GM21786 (cell line): Measurements from ENCODE around the gene ITSN2.
"Not testable (repeated sequence)": the region's sequence is repeated elsewhere in the genome, so short reads cannot be mapped to it uniquely, and the experiment has no call there.

Source experiments
- ATAC-seq: cut with Tn5 transposase; IDR thresholded peaks from one replicate; pipeline ENCODE4 v1.9.1; 2021; ENCODE audit not compliant: unreplicated experiment

The ITSN2 gene

DNA sequence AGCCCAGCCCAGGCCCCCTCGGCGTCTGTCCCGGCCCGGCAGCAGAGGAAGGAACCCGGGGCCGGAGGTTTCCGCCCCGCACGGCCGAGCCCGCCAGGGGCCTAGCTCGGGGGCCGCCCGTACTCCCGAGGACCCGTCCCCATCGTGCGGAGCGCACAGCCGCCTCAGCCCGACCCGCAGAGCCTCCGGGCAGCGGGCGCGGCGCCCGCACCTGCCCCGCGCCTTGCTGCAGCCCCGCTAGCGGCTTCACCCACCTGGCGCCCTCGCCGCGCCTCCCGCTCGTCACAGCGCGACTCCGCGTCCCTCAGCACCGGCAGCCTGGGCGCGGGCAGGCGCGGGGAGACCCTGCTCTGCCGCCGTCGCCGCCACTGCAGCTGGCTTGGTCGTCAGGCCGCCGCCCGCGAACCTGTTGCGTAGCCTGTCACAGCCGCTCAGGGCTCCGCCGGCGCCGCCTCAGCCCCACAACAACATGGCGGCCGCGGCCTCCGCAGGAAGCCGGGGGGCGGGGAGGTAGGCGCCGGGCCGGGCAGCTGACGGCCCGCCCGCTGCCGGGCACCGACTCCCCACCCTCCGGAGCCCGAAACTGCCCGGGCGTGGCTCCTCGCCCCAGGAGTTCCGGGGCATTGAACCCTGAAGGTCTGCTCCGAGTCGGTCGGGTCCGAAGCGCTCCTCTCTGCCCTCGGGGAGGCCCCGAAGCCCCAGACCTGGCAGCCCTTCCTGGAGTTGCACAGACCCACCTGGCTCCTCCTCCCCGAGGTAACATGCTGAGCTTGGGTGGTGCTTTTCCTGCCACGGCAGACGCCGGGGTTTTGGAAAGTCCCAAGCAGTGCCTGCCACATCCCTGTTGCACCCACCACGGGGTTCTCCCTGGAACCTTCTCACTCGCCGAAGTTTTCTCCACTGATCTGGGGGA lies at the start of gene ITSN2:
TSS of gene ITSN2 (minus strand) at position 487 of the 913 bp plus-strand sequence. CDS start 32,454 bp downstream, outside the sequence.
- peak; percentile 72 for ATAC-seq

GRCh38 chr2:24409171-24409570 lies 48.8 kb upstream of the ITSN2 start:
- ATAC-seq, result no peak

- ATAC-seq, result not testable (repeated sequence)
Measured at GRCh38 chr2:24408704-24409103, 48.4 kb upstream of the ITSN2 start.

- no peak for ATAC-seq
Measured at GRCh38 chr2:24404491-24404921, 44.2 kb upstream of the ITSN2 start.

DNA sequence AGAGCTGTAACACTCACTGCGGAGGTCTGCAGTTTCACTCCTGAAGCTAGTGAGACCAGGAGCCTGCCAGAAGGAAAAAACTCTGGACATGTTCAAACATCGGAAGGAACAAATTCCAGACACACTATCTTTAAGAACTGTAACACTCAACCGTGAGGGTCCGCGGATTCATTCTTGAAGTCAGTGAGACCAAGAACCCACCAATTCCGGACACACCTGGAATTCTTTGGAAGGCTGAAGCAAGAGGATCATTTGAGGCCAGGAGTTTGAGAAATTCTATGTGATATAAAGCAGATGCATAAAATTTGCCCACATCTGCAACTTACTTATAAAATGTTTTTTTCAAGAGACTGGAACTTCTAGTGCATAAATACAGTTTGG lies 43.5 kb upstream of the ITSN2 start:
- ATAC-seq, result no peak

- no peak for ATAC-seq
Measured at GRCh38 chr2:24403168-24403831, 43.0 kb upstream of the ITSN2 start.

DNA sequence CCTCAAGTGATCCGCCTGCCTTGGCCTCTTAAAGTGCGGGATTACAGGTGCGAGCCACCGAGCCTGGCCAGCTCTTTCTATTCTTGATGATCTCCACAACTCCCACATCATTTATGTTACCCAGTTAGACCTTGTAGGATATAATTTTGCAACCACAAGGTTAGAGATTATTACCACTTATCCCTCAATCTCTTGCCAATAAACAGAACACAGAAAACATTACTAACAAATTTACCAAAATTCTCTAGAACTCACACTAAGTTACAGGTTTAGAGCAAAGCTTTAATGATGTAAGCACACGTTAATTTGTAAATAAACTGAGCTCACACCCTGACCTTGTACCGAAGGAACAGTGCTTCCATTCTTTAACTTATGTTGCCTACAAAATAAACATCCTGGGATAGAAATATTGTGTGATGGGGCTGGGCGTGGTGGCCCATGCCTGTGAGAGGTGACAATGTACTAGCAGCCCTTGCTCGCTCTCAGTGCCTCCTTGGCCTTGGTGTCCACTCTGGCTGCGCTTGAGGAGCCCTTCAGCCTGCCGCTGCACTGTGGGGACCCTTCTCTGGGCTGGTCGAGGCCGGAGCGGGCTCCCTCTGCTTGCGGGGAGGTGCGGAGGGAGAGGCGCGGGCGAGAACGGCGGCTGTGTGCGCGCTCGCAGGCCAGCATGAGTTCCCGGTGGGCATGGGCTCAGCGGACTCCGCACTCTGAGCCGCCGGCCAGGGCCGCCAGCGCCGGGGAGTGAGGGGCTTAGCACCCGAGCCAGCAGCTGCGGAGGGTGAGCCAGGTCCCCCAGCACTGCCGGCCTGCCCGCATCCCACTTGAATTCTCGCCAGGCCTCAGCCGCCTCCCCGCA lies 42.1 kb upstream of the ITSN2 start:
- no peak for ATAC-seq

GRCh38 chr2:24400207-24400907 lies 40.0 kb upstream of the ITSN2 start:
- no peak for ATAC-seq

- no peak for ATAC-seq
Measured at GRCh38 chr2:24399434-24400206, 39.3 kb upstream of the ITSN2 start.

DNA sequence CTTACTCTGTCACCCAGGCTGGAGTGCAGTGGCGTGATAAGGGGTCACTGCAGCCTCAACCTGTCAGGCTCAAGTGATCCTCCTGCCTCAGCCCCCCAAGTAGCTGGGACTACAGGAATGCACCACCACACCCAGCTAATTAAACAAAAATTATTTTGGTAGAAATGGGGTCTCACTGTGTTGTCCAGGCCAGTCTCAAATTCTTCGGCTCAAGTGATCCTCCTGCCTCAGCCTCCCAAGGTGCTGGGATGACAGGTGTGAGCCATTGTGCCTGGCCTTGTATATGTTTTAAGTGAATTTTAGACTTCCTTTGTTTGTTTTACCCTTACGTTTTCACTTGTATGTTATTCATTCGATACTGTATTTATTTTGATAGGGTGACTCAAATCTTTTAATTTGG lies 34.7 kb upstream of the ITSN2 start:
- ATAC-seq, result no peak

- no peak for ATAC-seq
Measured at GRCh38 chr2:24392542-24393059, 32.3 kb upstream of the ITSN2 start.

GRCh38 chr2:24385366-24385765 lies 25.0 kb upstream of the ITSN2 start:
- ATAC-seq, result no peak

DNA sequence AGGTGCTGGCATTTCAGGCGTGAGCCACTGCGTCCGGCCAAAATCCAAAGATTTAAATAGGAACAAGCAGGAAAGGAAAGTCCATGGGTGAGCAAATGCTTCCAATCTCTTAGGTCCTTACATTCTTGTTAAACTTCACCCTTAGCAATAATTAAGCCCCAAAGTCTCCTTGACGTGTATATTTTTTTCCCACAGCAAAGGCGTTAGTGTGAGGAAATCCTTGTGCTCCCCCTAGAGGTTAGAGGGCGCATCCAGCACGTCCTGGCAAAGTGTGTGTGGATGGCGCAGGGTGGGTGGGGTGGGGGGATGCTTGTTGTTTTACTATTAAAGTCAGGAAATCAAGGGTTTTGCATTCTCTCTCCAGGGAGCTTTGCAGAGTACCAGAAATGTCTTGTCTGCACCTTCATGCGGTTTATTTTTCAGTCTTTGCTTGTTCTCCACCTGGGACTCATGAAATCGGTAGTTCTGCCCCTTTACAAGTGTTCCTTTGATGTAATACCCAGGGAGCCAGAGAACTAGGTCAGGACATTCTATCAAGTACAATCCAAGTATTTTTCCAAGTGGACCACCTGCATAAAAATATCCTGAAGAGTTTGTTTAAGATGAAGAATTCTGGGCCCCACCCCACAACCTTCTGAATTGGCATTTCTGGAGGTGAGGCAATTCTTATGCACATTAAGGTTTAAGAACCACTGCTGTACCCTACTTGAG lies 22.2 kb upstream of the ITSN2 start:
- ATAC-seq, result peak; percentile 72

GRCh38 chr2:24380820-24381219 lies 20.5 kb upstream of the ITSN2 start:
- ATAC-seq, result no peak

DNA sequence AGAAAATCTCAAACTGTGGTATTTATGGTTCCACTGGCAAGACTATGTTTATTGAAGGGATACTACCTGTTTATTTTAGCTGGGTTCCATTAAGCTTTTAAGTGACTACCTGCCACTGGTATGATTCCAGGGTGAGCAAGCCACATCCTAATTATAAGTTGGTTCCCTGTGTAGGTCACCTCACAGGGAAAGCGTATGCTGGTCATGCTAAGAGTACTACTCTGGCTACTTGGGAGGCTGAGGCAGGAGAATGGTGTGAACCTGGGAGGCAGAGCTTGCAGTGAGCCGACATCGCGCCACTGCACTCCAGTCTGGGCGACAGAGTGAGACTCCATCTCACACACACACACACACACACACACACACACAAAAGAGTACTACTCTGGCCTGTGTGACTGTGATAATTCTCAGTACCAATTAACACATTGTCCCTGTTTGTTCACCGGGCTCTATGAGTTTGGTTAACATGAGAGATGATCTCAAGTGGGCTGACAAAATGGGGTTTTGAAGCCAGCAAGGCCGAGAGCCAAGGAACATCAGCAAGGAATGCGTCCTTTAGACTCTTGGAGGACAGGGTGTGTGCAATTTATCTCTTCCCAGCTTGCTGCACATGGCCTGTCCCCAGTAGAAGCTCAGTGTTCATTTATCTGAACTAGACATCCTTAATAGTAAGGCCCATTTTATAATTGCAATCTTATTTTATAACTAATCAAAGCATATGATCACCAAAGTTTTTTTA lies 15.2 kb upstream of the ITSN2 start:
- no peak for ATAC-seq

- ATAC-seq, result no peak
Measured at GRCh38 chr2:24374301-24374700, 14.0 kb upstream of the ITSN2 start.

DNA sequence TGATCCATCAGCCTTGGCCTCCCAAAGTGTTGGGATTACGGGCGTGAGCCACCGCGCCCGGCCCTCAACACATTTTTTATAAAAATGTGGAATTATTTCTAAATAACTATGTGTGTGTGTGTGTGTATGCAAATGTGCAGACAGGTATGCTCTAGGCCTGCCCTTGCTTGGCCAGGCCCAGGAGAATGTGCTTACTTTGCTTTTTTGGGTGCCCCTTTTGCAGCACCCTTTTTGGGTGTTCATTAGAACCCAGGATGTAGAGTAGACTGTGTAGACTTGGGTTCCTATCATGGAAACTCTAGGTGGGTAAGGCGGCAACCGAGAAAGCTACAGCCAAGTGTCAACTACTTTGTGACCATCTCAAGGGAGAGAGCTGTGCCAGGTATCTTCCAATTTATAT lies 11.7 kb upstream of the ITSN2 start:
- no peak for ATAC-seq

DNA sequence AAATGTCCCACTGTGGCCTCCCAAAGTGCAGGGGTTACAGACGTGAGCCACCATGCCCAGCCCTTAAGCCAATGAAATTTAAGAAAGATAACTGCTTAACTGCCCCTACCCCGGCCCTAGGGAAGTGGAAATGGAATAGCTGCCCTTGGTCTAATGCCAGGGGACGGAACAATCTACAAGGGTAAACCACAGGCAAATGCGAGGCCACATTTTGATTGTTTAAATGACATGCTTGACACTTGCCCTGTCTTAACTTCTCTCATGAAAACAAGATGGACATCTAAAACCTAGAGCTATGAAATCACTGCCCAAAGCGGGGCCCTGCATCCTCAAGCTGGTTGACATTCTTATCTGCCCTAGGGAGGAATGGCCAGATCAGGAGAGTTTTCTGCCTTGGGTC lies 5.5 kb upstream of the ITSN2 start:
- no peak for ATAC-seq
